Measurements from ENCODE around the gene JCHAIN. TPM values are rescaled to one million over a fixed set of nuclear protein-coding genes. Genes with fewer than 3 reads are reported as not detected.

Gene JCHAIN
- total and polyA plus RNA-seq, 2 of the 8 experiments (the other 6 are each of a cell fraction or from before 2014, with no cell fraction given), result not detected

DNA sequence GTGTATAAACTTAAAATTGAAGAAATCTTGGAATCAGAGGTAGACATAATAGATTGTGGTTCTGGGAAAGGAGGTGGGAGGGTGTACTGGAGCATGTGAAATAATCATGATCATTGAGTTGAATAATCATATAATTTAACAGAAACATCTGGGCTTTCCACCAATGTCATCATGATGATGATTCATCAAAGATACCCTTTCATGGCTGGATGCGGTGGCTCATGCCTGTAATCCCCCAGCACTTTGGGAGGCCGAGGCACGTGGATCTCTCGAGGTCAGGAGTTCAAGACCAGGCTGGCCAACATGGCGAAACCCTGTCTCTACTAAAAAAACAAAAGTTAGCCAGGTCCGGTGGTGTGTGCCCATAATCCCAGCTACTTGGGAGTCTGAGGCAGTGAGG lies 48.8 kb upstream of the JCHAIN start:
- Histone ChIP-seq H3K14ac (ENCODE audit: insufficient read length) (no peak overlapping the region), H2BK120ac (replicated peaks; ENCODE audit: low read depth, low read length) (no peak overlapping the region), H4K5ac (ENCODE audit: insufficient read length, low read depth, low read length) (no peak overlapping the region), H3K27ac (ENCODE audit: low read depth, low read length) (no peak overlapping the region), H3K79me1 (ENCODE audit: low read depth, low read length) (no peaks in the 10 kb centered on the region; the same call in 1 of the 2 replicates), H3K36me3 (ENCODE audit: control insufficient read depth in 2 of 4, insufficient read depth in 4 of 4, low read length in 3 of 4) (no peaks in the 10 kb centered on the region), H3K4ac (replicated peaks; ENCODE audit: insufficient read length, low read depth, low read length) (no peak overlapping the region), H3K4me1 (replicated peaks in 1 of 4; ENCODE audit: control insufficient read depth in 3 of 4, insufficient read depth in 4 of 4, low read length in 3 of 4) (peaks cover 0 to 4% (median 2%) of the 10 kb centered on the region in 4 experiments; a peak in 1 of 7 replicates), H2BK15ac (ENCODE audit: low read length) (no peak overlapping the region), H2AK5ac (ENCODE audit: low read depth, low read length) (no peak overlapping the region), H3K23me2 (ENCODE audit: low read depth, low read length) (no peaks in the 10 kb centered on the region), H4K8ac (ENCODE audit: extremely low read depth, insufficient read depth, low read length) (no peak overlapping the region), H3K56ac (replicated peaks; ENCODE audit: insufficient read length, low read depth, low read length) (no peak overlapping the region), H3K18ac (ENCODE audit: extremely low read depth, low read length) (no peak overlapping the region), H2BK20ac (ENCODE audit: low read length) (no peak overlapping the region), H4K20me1 (replicated peaks in 1 of 2; ENCODE audit: control insufficient read depth in 1 of 2, insufficient read depth in 2 of 2, low read length in 2 of 2) (peaks cover 0 to 2% of the 10 kb centered on the region in 2 experiments), H3K4me3 (ENCODE audit: extremely low read depth in 1 of 4, insufficient read depth in 2 of 4, low read depth in 3 of 4, low read length in 4 of 4) (no peak overlapping the region), H3K27me3 (replicated peaks in 1 of 4; ENCODE audit: control insufficient read depth in 3 of 4, extremely low read depth in 1 of 4, insufficient read depth in 3 of 4, low read length in 3 of 4) (no peaks in the 10 kb centered on the region), H3K9me3 (ENCODE audit: insufficient read depth in 2 of 2, low read depth in 1 of 2, low read length in 1 of 2) (no peaks in the 10 kb centered on the region), H3K23ac (ENCODE audit: insufficient read length) (no peak overlapping the region), H3K4me2 (ENCODE audit: insufficient read depth in 1 of 2, low read depth in 2 of 2, low read length in 2 of 2) (no peak overlapping the region), H2AFZ (ENCODE audit: low read length) (no peak overlapping the region), H3K79me2 (ENCODE audit: control insufficient read depth in 1 of 2, insufficient read depth in 2 of 2, low read length in 2 of 2) (peaks cover 0 to 35% of the 10 kb centered on the region in 2 experiments; a peak in 2 of 4 replicates), H2BK5ac (ENCODE audit: low read depth, low read length) (no peak overlapping the region), H3K9ac (replicated peaks in 1 of 4; ENCODE audit: extremely low read depth in 1 of 4, low read depth in 3 of 4, low read length in 3 of 4) (no peak overlapping the region), H4K91ac (replicated peaks; ENCODE audit: insufficient read length, low read length) (no peak overlapping the region), H2BK12ac (ENCODE audit: low read depth, low read length) (no peak overlapping the region)
- DNase-seq (ENCODE audit: low read depth in 1 of 2, low spot score in 2 of 2) (no peak), FAIRE-seq (no peak)
- POLR2A ChIA-PET (ENCODE audit: partially characterized antibody), result interaction anchor here (1.4 kb wide), 1 partner anchor 10 kb away, joined by 4 read pairs; no protein-coding TSS in a partner anchor
- CTCF ChIA-PET (ENCODE audit: partially characterized antibody), result interaction anchor here (0.6 to 1.5 kb wide), 4 partner anchors 11 to 63 kb away, joined by 3 to 7 read pairs (median 4); no protein-coding TSS in a partner anchor
- 93% methylated on average over 6 of the region's 6 CpGs; no CpG with 5 or more reads in 1 of the 2 experiments for WGBS, 2 experiments (ENCODE audit: extremely low coverage in 1 of 2, insufficient coverage in 1 of 2, insufficient read length in 1 of 2, insufficient replicate concordance in 2 of 2, low coverage in 1 of 2, low lambda C conversion rate in 2 of 2, missing lambda C conversion rate in 1 of 2)
- TF ChIP-seq SRF (IDR thresholded peaks at IDR 0.05; ENCODE audit: low read depth, low read length) (no peak), HDAC6 (IDR thresholded peaks at IDR 0.05; ENCODE audit: low read depth, low read length) (no peak), CREB1 (IDR thresholded peaks at IDR 0.05) (no peak), NANOG (IDR thresholded peaks at IDR 0.05; ENCODE audit: insufficient read depth, low read depth, low read length, poor library complexity, severe bottlenecking) (no peak), SIX5 (IDR thresholded peaks at IDR 0.05; ENCODE audit: low read depth, low read length) (no peak), GABPA (IDR thresholded peaks at IDR 0.05; ENCODE audit: borderline replicate concordance, insufficient read depth, low read length) (no peak), CHD2 (IDR thresholded peaks at IDR 0.05; ENCODE audit: low read length) (no peak), TBP (IDR thresholded peaks at IDR 0.05; ENCODE audit: low read depth, low read length) (no peak), SP2 (IDR thresholded peaks at IDR 0.05; ENCODE audit: low read length) (no peak), CBX8 (IDR thresholded peaks at IDR 0.05; ENCODE audit: borderline replicate concordance, low read depth, low read length) (no peak), TCF12 (IDR thresholded peaks at IDR 0.05; ENCODE audit: low read depth, low read length) (no peak), POU5F1 (IDR thresholded peaks at IDR 0.05; ENCODE audit: low read depth, low read length) (no peak), MAFK (IDR thresholded peaks at IDR 0.05; ENCODE audit: low read depth, low read length) (no peak), SP4 (IDR thresholded peaks at IDR 0.05; ENCODE audit: low read length) (no peak), EGR1 (IDR thresholded peaks at IDR 0.05; ENCODE audit: borderline replicate concordance, low read depth, low read length) (no peak)
- TF ChIP-seq, protein P1, sequence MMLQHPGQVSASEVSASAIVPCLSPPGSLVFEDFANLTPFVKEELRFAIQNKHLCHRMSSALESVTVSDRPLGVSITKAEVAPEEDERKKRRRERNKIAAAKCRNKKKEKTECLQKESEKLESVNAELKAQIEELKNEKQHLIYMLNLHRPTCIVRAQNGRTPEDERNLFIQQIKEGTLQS (IDR thresholded peaks at IDR 0.05; ENCODE audit: insufficient read depth, low read depth, low read length), result no peak

Data from H1 (cell line).